ENCODE results near the gene RABL3.
"Not testable (repeated sequence)": the region's sequence is repeated elsewhere in the genome, so short reads cannot be mapped to it uniquely, and the experiment has no call there.

Gene RABL3

DNA sequence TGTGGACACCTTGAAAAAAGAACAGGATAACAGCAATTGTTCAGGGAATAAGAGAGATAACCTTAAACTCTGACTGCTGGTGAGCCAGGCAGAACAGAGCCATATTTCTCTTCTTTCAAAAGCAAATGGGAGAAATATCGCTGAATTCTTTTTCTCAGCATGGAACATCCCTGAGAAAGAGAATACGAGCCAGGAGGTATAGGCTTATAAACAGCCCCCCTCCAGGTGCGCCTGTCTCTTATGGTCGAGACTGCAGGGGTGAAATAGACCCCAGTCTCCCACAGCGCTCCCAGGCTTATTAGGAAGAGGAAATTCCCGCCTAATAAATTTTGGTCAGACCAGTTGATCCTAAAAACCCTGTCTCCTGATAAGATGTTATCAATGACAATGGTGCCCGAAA lies 65.1 kb downstream of the RABL3 start:
- not testable (repeated sequence) for H3K18ac ChIP-seq (ENCODE audit: low read length); H3K23ac ChIP-seq (ENCODE audit: low read length); H3K4ac ChIP-seq (ENCODE audit: low read depth, low read length); H3K27me3 ChIP-seq (ENCODE audit: insufficient read depth, low read length, poor library complexity); H3K4me1 ChIP-seq (ENCODE audit: control insufficient read depth, low read depth, low read length); H3K56ac ChIP-seq (ENCODE audit: low read length); H4K8ac ChIP-seq (ENCODE audit: low read depth, low read length); H4K5ac ChIP-seq (ENCODE audit: low read length); H3K79me2 ChIP-seq (ENCODE audit: control insufficient read depth, insufficient read depth, low read length); H2AK5ac ChIP-seq (ENCODE audit: low read length); H3K27ac ChIP-seq (ENCODE audit: low read depth, low read length); H3K79me1 ChIP-seq (ENCODE audit: low read length); H2BK120ac ChIP-seq (ENCODE audit: low read depth, low read length); H3K36me3 ChIP-seq (ENCODE audit: control insufficient read depth, insufficient read depth, low read length); H3K9ac ChIP-seq (ENCODE audit: low read length); H2BK15ac ChIP-seq (replicated peaks; ENCODE audit: low read depth); DNase-seq; H3K4me3 ChIP-seq (ENCODE audit: low read length); H3K4me2 ChIP-seq (ENCODE audit: low read length); H2BK5ac ChIP-seq (ENCODE audit: low read length)
- no CpG with 5 or more reads among the region's 7 CpGs for WGBS (ENCODE audit: extremely low coverage, insufficient coverage, low lambda C conversion rate)

- peak overlapping the region; percentile 75 for H3K18ac ChIP-seq (ENCODE audit: low read length)
- no peak overlapping the region for H3K23ac ChIP-seq (ENCODE audit: low read length)
- H3K36me3 ChIP-seq (ENCODE audit: control insufficient read depth, insufficient read depth, low read length) = no peaks in the 10 kb centered on the region
- no peak overlapping the region for H3K9ac ChIP-seq (ENCODE audit: low read length)
- no peak overlapping the region for H4K8ac ChIP-seq (ENCODE audit: low read depth, low read length)
- no peak overlapping the region for H2BK5ac ChIP-seq (ENCODE audit: low read length)
- H3K56ac ChIP-seq (ENCODE audit: low read length) = no peak overlapping the region
- no peaks in the 10 kb centered on the region for H3K27me3 ChIP-seq (ENCODE audit: insufficient read depth, low read length, poor library complexity)
- peak overlapping the region; percentile 28 for H2BK120ac ChIP-seq (ENCODE audit: low read depth, low read length)
- no peaks in the 10 kb centered on the region for H3K79me2 ChIP-seq (ENCODE audit: control insufficient read depth, insufficient read depth, low read length)
- no CpG with 5 or more reads among the region's 2 CpGs for WGBS (ENCODE audit: extremely low coverage, insufficient coverage, low lambda C conversion rate)
- H4K5ac ChIP-seq (ENCODE audit: low read length) = no peak overlapping the region
- no peak overlapping the region for H3K4me3 ChIP-seq (ENCODE audit: low read length)
- no peak for DNase-seq
- H3K79me1 ChIP-seq (ENCODE audit: low read length) = no peaks in the 10 kb centered on the region
- no peak overlapping the region for H2BK15ac ChIP-seq (replicated peaks; ENCODE audit: low read depth)
- no peak overlapping the region for H3K4me2 ChIP-seq (ENCODE audit: low read length)
- no peak overlapping the region for H3K4ac ChIP-seq (ENCODE audit: low read depth, low read length)
- H3K27ac ChIP-seq (ENCODE audit: low read depth, low read length) = no peak overlapping the region
- H3K4me1 ChIP-seq (ENCODE audit: control insufficient read depth, low read depth, low read length) = no peaks in the 10 kb centered on the region
- no peak overlapping the region for H2AK5ac ChIP-seq (ENCODE audit: low read length)
Observed at GRCh38 chr3:120673116-120673515, 69.2 kb downstream of the RABL3 start.

DNA sequence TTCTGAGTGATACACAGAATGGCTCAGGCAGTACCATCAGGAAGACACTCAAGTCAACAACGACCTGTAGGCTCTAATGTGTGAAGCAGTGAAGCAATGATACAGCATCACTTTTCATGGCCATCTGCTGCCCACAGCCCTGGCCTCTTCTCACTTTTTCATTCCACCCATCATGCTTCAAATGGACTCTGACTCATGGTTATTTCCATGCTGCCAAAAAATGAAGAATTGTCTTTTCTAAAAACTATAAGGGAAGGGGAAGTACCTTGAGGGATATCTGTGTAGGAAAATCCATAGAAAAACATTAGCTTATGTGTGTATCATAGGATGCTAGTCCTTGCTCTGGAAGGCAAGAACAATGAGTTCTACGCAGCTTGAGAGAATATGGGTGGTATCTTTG lies 71.7 kb downstream of the RABL3 start:
- Histone ChIP-seq H2AK5ac (ENCODE audit: low read length) (peak overlapping the region; percentile 41), H3K18ac (ENCODE audit: low read length) (no peak overlapping the region), H3K56ac (ENCODE audit: low read length) (no peak overlapping the region), H3K4me1 (ENCODE audit: control insufficient read depth, low read depth, low read length) (peaks cover 2% of the 10 kb centered on the region), H3K79me1 (ENCODE audit: low read length) (no peaks in the 10 kb centered on the region), H3K27me3 (ENCODE audit: insufficient read depth, low read length, poor library complexity) (no peaks in the 10 kb centered on the region), H3K27ac (ENCODE audit: low read depth, low read length) (no peak overlapping the region), H4K8ac (ENCODE audit: low read depth, low read length) (no peak overlapping the region), H3K36me3 (ENCODE audit: control insufficient read depth, insufficient read depth, low read length) (no peaks in the 10 kb centered on the region), H3K4me2 (ENCODE audit: low read length) (no peak overlapping the region), H3K23ac (ENCODE audit: low read length) (no peak overlapping the region), H3K4ac (ENCODE audit: low read depth, low read length) (no peak overlapping the region), H2BK5ac (ENCODE audit: low read length) (no peak overlapping the region), H3K9ac (ENCODE audit: low read length) (no peak overlapping the region), H3K4me3 (ENCODE audit: low read length) (no peak overlapping the region), H4K5ac (ENCODE audit: low read length) (no peak overlapping the region), H2BK15ac (replicated peaks; ENCODE audit: low read depth) (no peak overlapping the region), H3K79me2 (ENCODE audit: control insufficient read depth, insufficient read depth, low read length) (no peaks in the 10 kb centered on the region), H2BK120ac (ENCODE audit: low read depth, low read length) (no peak overlapping the region)
- no CpG with 5 or more reads among the region's 2 CpGs for WGBS (ENCODE audit: extremely low coverage, insufficient coverage, low lambda C conversion rate)
- DNase-seq = no peak

DNA sequence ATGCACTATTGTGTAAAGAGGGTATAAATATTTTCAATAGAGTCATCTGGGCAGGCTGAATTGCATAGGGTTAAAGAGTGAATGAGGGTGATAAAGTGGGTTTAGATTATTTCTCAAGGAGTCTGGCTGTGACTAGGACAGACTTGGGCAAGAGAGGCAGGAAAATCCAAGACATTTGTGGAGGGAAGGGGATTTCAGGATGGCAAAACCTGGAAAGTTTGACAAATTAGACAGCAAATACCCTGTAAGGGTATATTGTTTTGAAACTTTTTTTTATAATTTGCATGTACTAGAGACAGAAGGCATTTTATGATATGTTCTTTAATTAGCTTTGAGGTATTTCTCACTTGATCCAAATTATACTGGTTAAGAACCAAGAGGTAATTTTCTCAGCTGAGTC lies 77.4 kb downstream of the RABL3 start:
- H3K23ac ChIP-seq (ENCODE audit: low read length) = no peak overlapping the region
- no peaks in the 10 kb centered on the region for H3K79me2 ChIP-seq (ENCODE audit: control insufficient read depth, insufficient read depth, low read length)
- H3K4me3 ChIP-seq (ENCODE audit: low read length) = no peak overlapping the region
- H3K18ac ChIP-seq (ENCODE audit: low read length) = no peak overlapping the region
- H3K27me3 ChIP-seq (ENCODE audit: insufficient read depth, low read length, poor library complexity) = no peaks in the 10 kb centered on the region
- no peak overlapping the region for H3K9ac ChIP-seq (ENCODE audit: low read length)
- H3K56ac ChIP-seq (ENCODE audit: low read length) = no peak overlapping the region
- no peaks in the 10 kb centered on the region for H3K36me3 ChIP-seq (ENCODE audit: control insufficient read depth, insufficient read depth, low read length)
- H4K8ac ChIP-seq (ENCODE audit: low read depth, low read length) = no peak overlapping the region
- peaks cover 2% of the 10 kb centered on the region for H3K4me1 ChIP-seq (ENCODE audit: control insufficient read depth, low read depth, low read length)
- no peak overlapping the region for H3K4ac ChIP-seq (ENCODE audit: low read depth, low read length)
- H2BK5ac ChIP-seq (ENCODE audit: low read length) = no peak overlapping the region
- H2BK15ac ChIP-seq (replicated peaks; ENCODE audit: low read depth) = no peak overlapping the region
- no peak overlapping the region for H2AK5ac ChIP-seq (ENCODE audit: low read length)
- DNase-seq = no peak
- no peak overlapping the region for H3K27ac ChIP-seq (ENCODE audit: low read depth, low read length)
- H2BK120ac ChIP-seq (ENCODE audit: low read depth, low read length) = no peak overlapping the region
- no peak overlapping the region for H4K5ac ChIP-seq (ENCODE audit: low read length)
- H3K79me1 ChIP-seq (ENCODE audit: low read length) = no peaks in the 10 kb centered on the region
- H3K4me2 ChIP-seq (ENCODE audit: low read length) = no peak overlapping the region

DNA sequence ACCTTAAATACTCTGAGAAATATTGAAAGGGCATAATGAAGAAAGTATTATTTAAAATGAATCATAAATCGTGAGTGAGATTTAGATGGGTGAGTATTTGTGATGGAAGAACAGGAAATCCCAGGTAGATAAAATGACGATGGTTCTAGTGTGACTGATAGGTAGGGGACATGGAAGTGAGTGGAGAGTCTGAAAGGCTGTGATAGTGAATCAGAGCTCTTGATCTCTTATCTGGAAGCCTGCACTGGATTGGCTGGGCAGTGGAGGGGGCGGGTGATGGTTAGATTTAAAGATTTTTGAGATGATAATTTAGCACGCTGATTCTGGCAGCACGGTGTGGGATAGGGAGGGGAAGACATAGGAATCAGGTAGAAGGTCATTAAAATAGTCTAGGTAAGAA lies 80.4 kb downstream of the RABL3 start:
- Histone ChIP-seq H3K4me2 (ENCODE audit: low read length) (no peak overlapping the region), H3K23ac (ENCODE audit: low read length) (no peak overlapping the region), H2BK120ac (ENCODE audit: low read depth, low read length) (no peak overlapping the region), H3K4ac (ENCODE audit: low read depth, low read length) (no peak overlapping the region), H3K4me3 (ENCODE audit: low read length) (no peak overlapping the region), H3K56ac (ENCODE audit: low read length) (no peak overlapping the region), H2BK15ac (replicated peaks; ENCODE audit: low read depth) (no peak overlapping the region), H3K79me2 (ENCODE audit: control insufficient read depth, insufficient read depth, low read length) (no peaks in the 10 kb centered on the region), H4K8ac (ENCODE audit: low read depth, low read length) (no peak overlapping the region), H2BK5ac (ENCODE audit: low read length) (no peak overlapping the region), H3K36me3 (ENCODE audit: control insufficient read depth, insufficient read depth, low read length) (no peaks in the 10 kb centered on the region), H3K18ac (ENCODE audit: low read length) (no peak overlapping the region), H4K5ac (ENCODE audit: low read length) (no peak overlapping the region), H3K27ac (ENCODE audit: low read depth, low read length) (no peak overlapping the region), H3K9ac (ENCODE audit: low read length) (no peak overlapping the region), H3K4me1 (ENCODE audit: control insufficient read depth, low read depth, low read length) (no peaks in the 10 kb centered on the region), H2AK5ac (ENCODE audit: low read length) (no peak overlapping the region), H3K27me3 (ENCODE audit: insufficient read depth, low read length, poor library complexity) (no peaks in the 10 kb centered on the region), H3K79me1 (ENCODE audit: low read length) (no peaks in the 10 kb centered on the region)
- DNase-seq = no peak
- 67% methylated on average over 3 of the region's 5 CpGs for WGBS (ENCODE audit: extremely low coverage, insufficient coverage, low lambda C conversion rate)

DNA sequence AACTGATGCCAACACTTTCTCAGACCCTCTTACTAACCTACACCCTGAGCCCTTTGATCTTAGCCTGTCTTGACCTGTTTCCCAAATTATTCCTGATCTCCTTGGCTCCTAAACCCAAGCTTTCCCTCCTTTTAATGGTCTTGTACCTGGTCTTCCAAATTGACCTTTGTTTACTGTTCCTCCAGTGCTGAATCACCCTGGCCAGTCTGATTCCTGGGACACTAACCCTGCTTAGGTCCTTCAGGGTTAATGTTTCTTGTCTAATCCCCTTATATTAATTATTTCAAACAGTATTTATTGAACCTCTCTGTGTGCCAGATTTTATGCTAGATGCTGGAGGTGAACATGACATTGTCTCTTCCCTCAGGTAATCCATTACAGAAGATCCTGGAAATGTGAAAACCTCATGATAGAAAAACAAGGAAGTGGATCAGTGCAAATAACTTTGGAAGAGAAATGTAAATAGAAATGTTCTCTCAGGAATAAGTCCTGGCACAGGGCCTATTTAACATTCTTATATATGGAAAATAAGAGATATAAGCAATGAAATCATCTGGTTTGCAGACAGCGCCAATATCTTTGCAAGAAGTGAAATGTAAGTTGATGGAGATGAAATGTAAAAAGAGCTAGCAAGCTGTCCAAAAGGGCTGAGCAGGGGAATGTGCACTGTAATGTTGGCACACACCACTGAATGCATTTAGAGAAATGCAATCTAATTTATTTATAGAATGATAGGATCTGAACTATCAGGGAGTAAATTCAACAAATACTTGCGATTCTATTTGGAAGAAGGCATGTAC lies 81.0 kb downstream of the RABL3 start:
- no peak overlapping the region for H3K27ac ChIP-seq (ENCODE audit: low read depth, low read length)
- no peak overlapping the region for H3K4me3 ChIP-seq (ENCODE audit: low read length)
- WGBS (ENCODE audit: extremely low coverage, insufficient coverage, low lambda C conversion rate) = no CpG with 5 or more reads among the region's 2 CpGs
- no peak overlapping the region for H2AK5ac ChIP-seq (ENCODE audit: low read length)
- no peak overlapping the region for H3K56ac ChIP-seq (ENCODE audit: low read length)
- no peaks in the 10 kb centered on the region for H3K79me1 ChIP-seq (ENCODE audit: low read length)
- no peak overlapping the region for H3K4ac ChIP-seq (ENCODE audit: low read depth, low read length)
- H3K4me1 ChIP-seq (ENCODE audit: control insufficient read depth, low read depth, low read length) = no peaks in the 10 kb centered on the region
- H3K23ac ChIP-seq (ENCODE audit: low read length) = no peak overlapping the region
- H3K79me2 ChIP-seq (ENCODE audit: control insufficient read depth, insufficient read depth, low read length) = no peaks in the 10 kb centered on the region
- H2BK5ac ChIP-seq (ENCODE audit: low read length) = no peak overlapping the region
- no peaks in the 10 kb centered on the region for H3K27me3 ChIP-seq (ENCODE audit: insufficient read depth, low read length, poor library complexity)
- no peak overlapping the region for H3K9ac ChIP-seq (ENCODE audit: low read length)
- no peak for DNase-seq
- H4K5ac ChIP-seq (ENCODE audit: low read length) = no peak overlapping the region
- no peak overlapping the region for H4K8ac ChIP-seq (ENCODE audit: low read depth, low read length)
- no peak overlapping the region for H3K18ac ChIP-seq (ENCODE audit: low read length)
- H2BK15ac ChIP-seq (replicated peaks; ENCODE audit: low read depth) = no peak overlapping the region
- no peaks in the 10 kb centered on the region for H3K36me3 ChIP-seq (ENCODE audit: control insufficient read depth, insufficient read depth, low read length)
- no peak overlapping the region for H2BK120ac ChIP-seq (ENCODE audit: low read depth, low read length)
- no peak overlapping the region for H3K4me2 ChIP-seq (ENCODE audit: low read length)

Data from mesendoderm (in vitro differentiated cells).